HepG2 (cell line): ENCODE measurements around the gene VPS9D1. TPM values are rescaled to one million over a fixed set of nuclear protein-coding genes. Genes with fewer than 3 reads are reported as not detected.

Source experiments
- DMAP1 ChIP-seq: IDR thresholded peaks from 2 replicates; pipeline ENCODE4 v1.6.1; 2016
- FIP1L1 ChIP-seq: fragments of 200-400 bp; formaldehyde crosslinking; IDR thresholded peaks from 2 replicates; pipeline ENCODE4 v1.6.1; 2018; ENCODE audit warnings: low read depth, mild to moderate bottlenecking, low read length, moderate library complexity, borderline replicate concordance; ENCODE audit not compliant: insufficient read depth
- GFI1 ChIP-seq: sonication (generic); formaldehyde crosslinking; IDR thresholded peaks from 2 replicates; pipeline ENCODE4 v1.5.0; 2020; ENCODE audit warnings: missing genetic modification reagents, mild to moderate bottlenecking, borderline replicate concordance
- LCORL ChIP-seq, 2 experiments: fragments of 450-650 bp in 1 of 2; sonication (generic) in 1 of 2; formaldehyde crosslinking in 1 of 2; IDR thresholded peaks; 2 replicates each; pipeline versions ENCODE4 v1.5.0 to v1.6.1; 2017 to 2020; ENCODE audit warnings: antibody characterized with exemption in 1 of 2, missing genetic modification reagents in 1 of 2
- MAF1 ChIP-seq: sonication (generic); formaldehyde crosslinking; IDR thresholded peaks from 2 replicates; pipeline ENCODE4 v1.5.0; 2020; ENCODE audit warnings: missing genetic modification reagents, borderline replicate concordance
- RBM22 ChIP-seq: fragments of 200-400 bp; formaldehyde crosslinking; optimal IDR thresholded peaks from 2 replicates; pipeline ENCODE3; 2017; ENCODE audit warnings: mild to moderate bottlenecking, low read length, moderate library complexity
- STAG1 ChIP-seq: sonication (generic); formaldehyde crosslinking; IDR thresholded peaks from 2 replicates; pipeline ENCODE4 v1.4.0; 2020; ENCODE audit warnings: missing genetic modification reagents
- THAP11 ChIP-seq: IDR thresholded peaks from 2 replicates; pipeline ENCODE4 v1.6.1; 2016; ENCODE audit warnings: missing biosample characterization, missing genetic modification reagents
- TMF1 ChIP-seq: sonication (generic); formaldehyde crosslinking; IDR thresholded peaks from 2 replicates; pipeline ENCODE4 v1.8.1; 2022; ENCODE audit warnings: low read depth, missing genetic modification reagents
- XBP1 ChIP-seq: sonication (generic); formaldehyde crosslinking; IDR thresholded peaks from 2 replicates; pipeline ENCODE4 v1.5.0; 2020; ENCODE audit warnings: missing genetic modification reagents
- ZBTB21 ChIP-seq: sonication (generic); formaldehyde crosslinking; IDR thresholded peaks from 2 replicates; pipeline ENCODE4 v1.4.0; 2020; ENCODE audit warnings: missing genetic modification reagents
- ZBTB34 ChIP-seq: sonication (generic); formaldehyde crosslinking; IDR thresholded peaks from 2 replicates; pipeline ENCODE4 v1.8.0; 2022; ENCODE audit warnings: mild to moderate bottlenecking, missing genetic modification reagents
- ZC3H4 ChIP-seq: sonication (generic); formaldehyde crosslinking; IDR thresholded peaks from 2 replicates; pipeline ENCODE4 v1.4.0; 2020; ENCODE audit warnings: missing genetic modification reagents, borderline replicate concordance
- ZGPAT ChIP-seq: IDR thresholded peaks from 2 replicates; pipeline ENCODE4 v1.6.1; 2016; ENCODE audit warnings: mild to moderate bottlenecking
- ZNF281 ChIP-seq: sonication (generic); formaldehyde crosslinking; IDR thresholded peaks from 2 replicates; pipeline ENCODE4 v1.4.0; 2020; ENCODE audit warnings: missing genetic modification reagents, borderline replicate concordance
- ZNF891 ChIP-seq: sonication (generic); formaldehyde crosslinking; IDR thresholded peaks from 2 replicates; pipeline ENCODE4 v1.5.0; 2020; ENCODE audit warnings: mild to moderate bottlenecking, missing genetic modification reagents
- polyA plus RNA-seq, 8 experiments: library from polyadenylated mRNA; depleted of rRNA in 3 of 8; stranded (reverse) in 7 of 8; unstranded in 1 of 8; fragments of >200 nt; fragmentation: Illumina TruSeq in 4 of 8; extraction: Trizol in 4 of 8; gene quantifications; 2 replicates each; pipeline versions ENCODE4 v1.2.1 to v1.2.3, GENCODE V29; 2011 to 2016; ENCODE audit warnings: low read depth in 4 of 8, missing spikeins in 1 of 8, mixed read lengths in 1 of 8; ENCODE audit not compliant: insufficient read depth in 1 of 8
- total RNA-seq, 5 experiments: library from RNA; depleted of rRNA; stranded (reverse); fragments of >200 nt; fragmentation: Illumina TruSeq; extraction: Trizol; gene quantifications; 2 replicates each; pipeline ENCODE4 v1.2.3, GENCODE V29; 2016; ENCODE audit warnings: low read depth in 1 of 5
- TF ChIP-seq, protein P1 (sequence below): sonication (generic); formaldehyde crosslinking; IDR thresholded peaks from 2 replicates; pipeline ENCODE4 v1.4.0; 2020; ENCODE audit warnings: missing genetic modification reagents

The VPS9D1 gene
- total and polyA plus RNA-seq, 2 of the 13 experiments (the other 11 are each of a cell fraction or from before 2014, with no cell fraction given), result 10.1 to 13.2 TPM

GRCh38 chr16:89695086-89695874, 25.4 kb downstream of the VPS9D1 start (continued):
- TF ChIP-seq FIP1L1 (no peak; the same call in 1 of the 2 replicates), LCORL (IDR thresholded peaks at IDR 0.05) (no peak), LCORL (CRISPR knock-in tag; IDR thresholded peaks at IDR 0.05) (peak; percentile 68; the same call in 1 of the 2 replicates), ZNF891 (CRISPR knock-in tag) (peak; percentile 59; the same call in 1 of the 2 replicates), THAP11 (CRISPR knock-in tag) (no peak; the same call in 1 of the 2 replicates), ZBTB34 (CRISPR knock-in tag) (peak; percentile 64; the same call in 1 of the 2 replicates), TMF1 (CRISPR knock-in tag) (peak; percentile 87; the same call in 1 of the 2 replicates), STAG1 (CRISPR knock-in tag) (peak; percentile 14; the same call in 1 of the 2 replicates), ZGPAT (CRISPR knock-in tag) (peak; percentile 56), ZC3H4 (CRISPR knock-in tag) (peak; percentile 34; the same call in 1 of the 2 replicates), DMAP1 (0 out of 2 replicates have a peak, but pooled peaks have one; percentile 23), ZNF281 (CRISPR knock-in tag) (no peak), MAF1 (CRISPR knock-in tag) (no peak), XBP1 (CRISPR knock-in tag) (no peak), ZBTB21 (CRISPR knock-in tag) (no peak), RBM22 (peak; percentile 69), GFI1 (CRISPR knock-in tag) (peak; percentile 33; the same call in 1 of the 2 replicates)
- TF ChIP-seq, protein P1, sequence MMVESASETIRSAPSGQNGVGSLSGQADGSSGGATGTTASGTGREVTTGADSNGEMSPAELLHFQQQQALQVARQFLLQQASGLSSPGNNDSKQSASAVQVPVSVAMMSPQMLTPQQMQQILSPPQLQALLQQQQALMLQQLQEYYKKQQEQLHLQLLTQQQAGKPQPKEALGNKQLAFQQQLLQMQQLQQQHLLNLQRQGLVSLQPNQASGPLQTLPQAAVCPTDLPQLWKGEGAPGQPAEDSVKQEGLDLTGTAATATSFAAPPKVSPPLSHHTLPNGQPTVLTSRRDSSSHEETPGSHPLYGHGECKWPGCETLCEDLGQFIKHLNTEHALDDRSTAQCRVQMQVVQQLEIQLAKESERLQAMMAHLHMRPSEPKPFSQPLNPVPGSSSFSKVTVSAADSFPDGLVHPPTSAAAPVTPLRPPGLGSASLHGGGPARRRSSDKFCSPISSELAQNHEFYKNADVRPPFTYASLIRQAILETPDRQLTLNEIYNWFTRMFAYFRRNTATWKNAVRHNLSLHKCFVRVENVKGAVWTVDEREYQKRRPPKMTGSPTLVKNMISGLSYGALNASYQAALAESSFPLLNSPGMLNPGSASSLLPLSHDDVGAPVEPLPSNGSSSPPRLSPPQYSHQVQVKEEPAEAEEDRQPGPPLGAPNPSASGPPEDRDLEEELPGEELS (CRISPR knock-in tag), result 0 out of 2 replicates have a peak, but pooled peaks have one; percentile 37
